ENCODE measurements around the gene IARS2. TPM values are rescaled to one million over a fixed set of nuclear protein-coding genes. Genes with fewer than 3 reads are reported as not detected.
"Not testable (repeated sequence)": the region's sequence is repeated elsewhere in the genome, so short reads cannot be mapped to it uniquely, and the experiment has no call there.

Gene IARS2
- total RNA-seq, 1 donor from 2014 or later: 41.0 TPM

GRCh38 chr1:220149742-220150141 lies 55.8 kb downstream of the IARS2 start:
- no peaks in the 10 kb centered on the region for H3K4me1 ChIP-seq

GRCh38 chr1:220151454-220151853 lies 57.5 kb downstream of the IARS2 start:
- Histone ChIP-seq H3K4me1 (no peaks in the 10 kb centered on the region), H3K9me3 (no peaks in the 10 kb centered on the region), H3K27ac (peak overlapping the region; percentile 2 to 40), H3K36me3 (peaks cover 29 to 47% of the 10 kb centered on the region in 2 donors), H3K27me3 (no peaks in the 10 kb centered on the region), H3K4me3 (no peak overlapping the region)
- TF ChIP-seq CTCF (IDR thresholded peaks at IDR 0.05): no peak
- no peak for DNase-seq (ENCODE audit: low spot score in 2 of 2)
- intact Hi-C loops (cut with DNase I): no loop called here

More at GRCh38 chr1:220149742-220150141, 55.8 kb downstream of the IARS2 start:
- TF ChIP-seq CTCF (IDR thresholded peaks at IDR 0.05): no peak
- Histone ChIP-seq H3K4me3 (no peak overlapping the region), H3K9me3 (no peaks in the 10 kb centered on the region), H3K27me3 (no peaks in the 10 kb centered on the region), H3K27ac (peak overlapping the region in 1 of 2 donors; percentile 14), H3K36me3 (peaks cover 26 to 43% of the 10 kb centered on the region in 2 donors)
- DNase-seq (ENCODE audit: low spot score in 2 of 2): no peak
- intact Hi-C loops (cut with DNase I): no loop called here

GRCh38 chr1:220153147-220153546 lies 59.2 kb downstream of the IARS2 start:
- no peak overlapping the region for H3K27ac ChIP-seq
- H3K4me1 ChIP-seq: no peaks in the 10 kb centered on the region
- no peaks in the 10 kb centered on the region for H3K9me3 ChIP-seq
- no peak for TF ChIP-seq CTCF (IDR thresholded peaks at IDR 0.05)
- no peak overlapping the region for H3K4me3 ChIP-seq
- H3K27me3 ChIP-seq: no peaks in the 10 kb centered on the region
- intact Hi-C loops (cut with DNase I): no loop called here
- DNase-seq (ENCODE audit: low spot score in 2 of 2): no peak
- H3K36me3 ChIP-seq: peaks cover 40 to 51% of the 10 kb centered on the region in 2 donors

- Histone ChIP-seq H3K27me3 (no peaks in the 10 kb centered on the region), H3K36me3 (peaks cover 53 to 61% of the 10 kb centered on the region in 2 donors), H3K9me3 (no peaks in the 10 kb centered on the region), H3K4me1 (no peaks in the 10 kb centered on the region), H3K27ac (no peak overlapping the region), H3K4me3 (no peak overlapping the region)
- intact Hi-C loops (cut with DNase I): no loop called here
- no peak for DNase-seq (ENCODE audit: low spot score in 2 of 2)
- no peak for TF ChIP-seq CTCF (IDR thresholded peaks at IDR 0.05)
Measured at GRCh38 chr1:220156620-220157146, 62.8 kb downstream of the IARS2 start.

- Histone ChIP-seq H3K9me3 (no peaks in the 10 kb centered on the region), H3K27me3 (no peaks in the 10 kb centered on the region), H3K27ac (no peak overlapping the region), H3K36me3 (peaks cover 52 to 60% of the 10 kb centered on the region in 2 donors), H3K4me3 (no peak overlapping the region), H3K4me1 (no peaks in the 10 kb centered on the region)
- no peak for TF ChIP-seq CTCF (IDR thresholded peaks at IDR 0.05)
- intact Hi-C loops (cut with DNase I): no loop called here
- DNase-seq (ENCODE audit: low spot score in 2 of 2): no peak
Measured at GRCh38 chr1:220157738-220158137, 63.8 kb downstream of the IARS2 start.

GRCh38 chr1:220158530-220158929 lies 64.6 kb downstream of the IARS2 start:
- H3K4me3 ChIP-seq; intact Hi-C loops (cut with DNase I); H3K27ac ChIP-seq; DNase-seq (ENCODE audit: low spot score in 2 of 2); H3K27me3 ChIP-seq; H3K9me3 ChIP-seq; H3K4me1 ChIP-seq: not testable (repeated sequence)
- H3K36me3 ChIP-seq: peaks cover 47 to 54% of the 10 kb centered on the region in 2 donors
